Epithelial cell of esophagus (primary cell): Measurements from ENCODE around the gene TFF1.

Experiments
- DNase-seq: peaks from one replicate; pipeline ENCODE4 v3.0.0; 2010; ENCODE audit warnings: low read depth
- H3K4me3 ChIP-seq: 2 replicates; pipeline ENCODE4 v1.5.1; 2011; ENCODE audit warnings: mild to moderate bottlenecking, low read length, control low read depth
- CTCF ChIP-seq: IDR thresholded peaks from 2 replicates; pipeline ENCODE4 v1.5.1; 2011; ENCODE audit warnings: low read depth, mild to moderate bottlenecking, low read length, control low read depth, inconsistent platforms; ENCODE audit not compliant: insufficient read depth; ENCODE audit errors: missing control alignments

The TFF1 gene

GRCh38 chr21:42358261-42358660, 8.1 kb downstream of the TFF1 start:
- no peak overlapping the region for H3K4me3 ChIP-seq
- DNase-seq = no peak
- no peak for TF ChIP-seq CTCF

- no peak for TF ChIP-seq CTCF
- DNase-seq = peak; percentile 13
- no peak overlapping the region for H3K4me3 ChIP-seq
Measured at GRCh38 chr21:42357307-42357706, 9.0 kb downstream of the TFF1 start.

- TF ChIP-seq CTCF = no peak
- H3K4me3 ChIP-seq = no peak overlapping the region
- no peak for DNase-seq
Measured at GRCh38 chr21:42356650-42357049, 9.7 kb downstream of the TFF1 start.

- TF ChIP-seq CTCF = no peak
- DNase-seq = no peak
- H3K4me3 ChIP-seq = no peak overlapping the region
Measured at GRCh38 chr21:42356046-42356445, 10.3 kb downstream of the TFF1 start.

GRCh38 chr21:42353623-42354022, 12.7 kb downstream of the TFF1 start:
- H3K4me3 ChIP-seq = no peak overlapping the region
- no peak for DNase-seq
- no peak for TF ChIP-seq CTCF

- no peak for TF ChIP-seq CTCF
- no peak for DNase-seq
- H3K4me3 ChIP-seq = no peak overlapping the region
Measured at GRCh38 chr21:42352441-42353095, 13.8 kb downstream of the TFF1 start.
